Measurements from ENCODE around the gene MACROH2A1. TPM values are rescaled to one million over a fixed set of nuclear protein-coding genes. Genes with fewer than 3 reads are reported as not detected.

Gene MACROH2A1
- total RNA-seq, 1 experiment from 2014 or later: 236 TPM

DNA sequence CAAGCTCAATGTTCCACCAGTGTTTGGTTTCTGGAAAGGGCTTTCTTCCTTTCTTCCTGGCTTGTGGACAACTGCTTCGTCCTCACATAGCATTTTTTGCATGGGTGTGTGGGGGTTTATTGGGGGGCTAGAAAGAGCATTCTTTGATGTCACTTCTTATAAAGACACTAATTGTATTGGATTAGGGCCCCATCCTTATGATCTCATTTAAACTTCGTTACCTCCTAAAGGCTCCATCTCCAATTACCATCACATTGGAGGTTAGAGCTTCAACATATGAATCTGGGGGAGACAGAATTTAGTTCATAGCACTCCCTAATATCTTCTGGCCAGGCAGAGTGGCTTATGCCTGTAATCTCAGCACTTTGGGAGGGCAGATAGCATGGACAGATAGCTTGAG, 6.1 kb upstream of the MACROH2A1 start:
- Mint-ChIP-seq H3K9me3 (ENCODE audit: unreplicated experiment) (no peaks in the 10 kb centered on the region), H3K4me1 (ENCODE audit: low read depth, unreplicated experiment) (peaks cover 12% of the 10 kb centered on the region), H3K27me3 (ENCODE audit: insufficient read depth, unreplicated experiment) (no peaks in the 10 kb centered on the region), H3K36me3 (ENCODE audit: insufficient read depth, unreplicated experiment) (no peaks in the 10 kb centered on the region), H3K4me3 (ENCODE audit: unreplicated experiment) (no peak overlapping the region), H3K27ac (ENCODE audit: unreplicated experiment) (no peak overlapping the region)
- CTCF ChIA-PET: no interaction called here
- H3K36me3 ChIP-seq (ENCODE audit: control insufficient read depth, insufficient read depth, low read length): no peaks in the 10 kb centered on the region
- peaks cover 11% of the 10 kb centered on the region for H3K4me1 ChIP-seq
- intact Hi-C loops (cut with micrococcal nuclease; ENCODE audit: unreplicated experiment): no loop called here
- DNase-seq: no peak
- POLR2A ChIA-PET: no interaction called here
- no peak overlapping the region for H3K4me3 ChIP-seq (ENCODE audit: low read depth, low read length)
- H3K27me3 ChIP-seq (replicated peaks; ENCODE audit: control insufficient read depth, insufficient read depth, low read length): no peaks in the 10 kb centered on the region
- no peaks in the 10 kb centered on the region for H3K9me3 ChIP-seq
- no TSS peak for BruUV-seq (replicated peaks)
- TF ChIP-seq, protein P1, sequence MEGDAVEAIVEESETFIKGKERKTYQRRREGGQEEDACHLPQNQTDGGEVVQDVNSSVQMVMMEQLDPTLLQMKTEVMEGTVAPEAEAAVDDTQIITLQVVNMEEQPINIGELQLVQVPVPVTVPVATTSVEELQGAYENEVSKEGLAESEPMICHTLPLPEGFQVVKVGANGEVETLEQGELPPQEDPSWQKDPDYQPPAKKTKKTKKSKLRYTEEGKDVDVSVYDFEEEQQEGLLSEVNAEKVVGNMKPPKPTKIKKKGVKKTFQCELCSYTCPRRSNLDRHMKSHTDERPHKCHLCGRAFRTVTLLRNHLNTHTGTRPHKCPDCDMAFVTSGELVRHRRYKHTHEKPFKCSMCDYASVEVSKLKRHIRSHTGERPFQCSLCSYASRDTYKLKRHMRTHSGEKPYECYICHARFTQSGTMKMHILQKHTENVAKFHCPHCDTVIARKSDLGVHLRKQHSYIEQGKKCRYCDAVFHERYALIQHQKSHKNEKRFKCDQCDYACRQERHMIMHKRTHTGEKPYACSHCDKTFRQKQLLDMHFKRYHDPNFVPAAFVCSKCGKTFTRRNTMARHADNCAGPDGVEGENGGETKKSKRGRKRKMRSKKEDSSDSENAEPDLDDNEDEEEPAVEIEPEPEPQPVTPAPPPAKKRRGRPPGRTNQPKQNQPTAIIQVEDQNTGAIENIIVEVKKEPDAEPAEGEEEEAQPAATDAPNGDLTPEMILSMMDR (IDR thresholded peaks at IDR 0.05; ENCODE audit: insufficient read depth in 1 of 2, low read depth in 1 of 2, low read length in 1 of 2, severe bottlenecking in 1 of 2, unreplicated experiment in 1 of 2): no peak

DNA sequence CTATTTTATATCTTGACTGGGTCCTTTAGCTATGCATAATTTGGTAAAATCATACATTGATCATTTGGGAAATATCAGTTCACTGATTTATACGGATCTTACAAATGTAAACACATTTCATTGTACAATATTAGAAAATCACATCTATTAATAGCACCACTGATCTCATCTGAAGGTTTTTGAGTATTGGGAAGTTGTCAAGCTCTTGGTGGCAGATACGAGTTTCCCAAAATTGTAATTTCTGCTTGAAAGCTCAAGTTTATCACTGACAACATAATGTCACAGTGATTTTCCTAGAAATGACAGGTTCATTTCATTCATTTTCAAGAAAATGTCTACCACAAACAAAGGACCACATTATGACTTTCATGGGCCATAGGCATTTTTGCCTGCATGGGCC, 3.0 kb upstream of the MACROH2A1 start:
- H3K4me3 Mint-ChIP-seq (ENCODE audit: unreplicated experiment): no peak overlapping the region
- no peaks in the 10 kb centered on the region for H3K27me3 Mint-ChIP-seq (ENCODE audit: insufficient read depth, unreplicated experiment)
- no TSS peak for BruUV-seq (replicated peaks)
- ChIA-PET POLR2A (no interaction called here), CTCF (interaction anchor here (0.5 kb wide), 1 partner anchor 159 kb away, joined by 3 read pairs; no protein-coding TSS in a partner anchor)
- no peak for DNase-seq
- Histone ChIP-seq H3K9me3 (no peaks in the 10 kb centered on the region), H3K27me3 (replicated peaks; ENCODE audit: control insufficient read depth, insufficient read depth, low read length) (no peaks in the 10 kb centered on the region), H3K36me3 (ENCODE audit: control insufficient read depth, insufficient read depth, low read length) (no peaks in the 10 kb centered on the region), H3K4me1 (peaks cover 23% of the 10 kb centered on the region), H3K4me3 (ENCODE audit: low read depth, low read length) (no peak overlapping the region)
- TF ChIP-seq, protein P1 (IDR thresholded peaks at IDR 0.05; ENCODE audit: insufficient read depth in 1 of 2, low read depth in 1 of 2, low read length in 1 of 2, severe bottlenecking in 1 of 2, unreplicated experiment in 1 of 2): no peak
- intact Hi-C loops (cut with micrococcal nuclease; ENCODE audit: unreplicated experiment): no loop called here
- no peaks in the 10 kb centered on the region for H3K9me3 Mint-ChIP-seq (ENCODE audit: unreplicated experiment)
- peaks cover 29% of the 10 kb centered on the region for H3K4me1 Mint-ChIP-seq (ENCODE audit: low read depth, unreplicated experiment)
- peaks cover 12% of the 10 kb centered on the region for H3K36me3 Mint-ChIP-seq (ENCODE audit: insufficient read depth, unreplicated experiment)
- H3K27ac Mint-ChIP-seq (ENCODE audit: unreplicated experiment): no peak overlapping the region

DNA sequence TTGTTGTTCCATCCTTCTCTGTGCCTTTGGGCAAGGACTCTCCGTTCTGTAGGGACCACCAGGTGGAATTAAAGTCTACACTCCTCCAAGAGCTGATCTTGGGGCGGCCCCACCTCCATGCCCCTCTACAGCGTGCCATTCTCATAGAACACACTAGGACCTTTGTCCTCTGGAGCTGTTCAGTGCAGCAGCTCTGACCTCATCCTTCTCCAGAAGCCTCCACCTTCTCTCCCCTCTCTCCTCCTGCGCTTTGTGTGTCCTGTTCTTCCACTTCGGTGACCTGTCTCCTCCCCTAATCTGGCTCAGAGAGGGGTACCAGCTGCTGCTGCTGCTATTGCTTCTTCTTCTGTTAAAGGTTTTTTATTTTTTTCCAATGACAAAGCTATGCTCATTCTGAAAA, 1.8 kb upstream of the MACROH2A1 start:
- no TSS peak for BruUV-seq (replicated peaks)
- Mint-ChIP-seq H3K4me3 (ENCODE audit: unreplicated experiment) (peak overlapping the region; percentile 18), H3K27ac (ENCODE audit: unreplicated experiment) (peak overlapping the region; percentile 38), H3K36me3 (ENCODE audit: insufficient read depth, unreplicated experiment) (peaks cover 18% of the 10 kb centered on the region), H3K4me1 (ENCODE audit: low read depth, unreplicated experiment) (peaks cover 30% of the 10 kb centered on the region), H3K9me3 (ENCODE audit: unreplicated experiment) (no peaks in the 10 kb centered on the region), H3K27me3 (ENCODE audit: insufficient read depth, unreplicated experiment) (no peaks in the 10 kb centered on the region)
- intact Hi-C loops (cut with micrococcal nuclease; ENCODE audit: unreplicated experiment): no loop called here
- ChIA-PET CTCF (no interaction called here), POLR2A (no interaction called here)
- Histone ChIP-seq H3K36me3 (ENCODE audit: control insufficient read depth, insufficient read depth, low read length) (no peaks in the 10 kb centered on the region), H3K9me3 (no peaks in the 10 kb centered on the region), H3K4me1 (peaks cover 30% of the 10 kb centered on the region), H3K4me3 (ENCODE audit: low read depth, low read length) (no peak overlapping the region), H3K27me3 (replicated peaks; ENCODE audit: control insufficient read depth, insufficient read depth, low read length) (no peaks in the 10 kb centered on the region)
- TF ChIP-seq, protein P1 (IDR thresholded peaks at IDR 0.05; ENCODE audit: insufficient read depth in 1 of 2, low read depth in 1 of 2, low read length in 1 of 2, severe bottlenecking in 1 of 2, unreplicated experiment in 1 of 2): no peak
- no peak for DNase-seq

All from Caco-2 (cell line).